ENCODE results near the gene GALNT2.

DNA sequence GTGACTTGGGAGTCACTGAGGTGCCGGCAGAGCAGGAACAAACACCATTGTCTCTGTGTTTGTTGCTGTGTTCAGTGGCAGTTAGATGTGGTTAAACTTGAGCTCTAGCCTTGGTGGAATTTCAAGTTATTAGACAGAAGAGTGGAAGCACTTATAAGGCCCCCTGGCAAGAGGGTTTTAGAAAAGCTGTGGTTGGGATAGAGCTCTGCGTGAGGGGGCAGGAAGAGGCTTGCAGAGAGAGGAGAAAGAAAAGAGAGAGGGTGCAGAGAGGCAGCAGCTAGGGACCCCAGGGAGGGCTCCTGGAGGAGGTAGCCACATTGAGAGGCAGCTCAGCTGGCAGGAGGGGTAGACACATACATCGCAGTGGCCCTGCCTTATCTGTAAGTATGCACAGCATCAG lies 128.2 kb downstream of the GALNT2 start:
- TF ChIP-seq, protein P1, sequence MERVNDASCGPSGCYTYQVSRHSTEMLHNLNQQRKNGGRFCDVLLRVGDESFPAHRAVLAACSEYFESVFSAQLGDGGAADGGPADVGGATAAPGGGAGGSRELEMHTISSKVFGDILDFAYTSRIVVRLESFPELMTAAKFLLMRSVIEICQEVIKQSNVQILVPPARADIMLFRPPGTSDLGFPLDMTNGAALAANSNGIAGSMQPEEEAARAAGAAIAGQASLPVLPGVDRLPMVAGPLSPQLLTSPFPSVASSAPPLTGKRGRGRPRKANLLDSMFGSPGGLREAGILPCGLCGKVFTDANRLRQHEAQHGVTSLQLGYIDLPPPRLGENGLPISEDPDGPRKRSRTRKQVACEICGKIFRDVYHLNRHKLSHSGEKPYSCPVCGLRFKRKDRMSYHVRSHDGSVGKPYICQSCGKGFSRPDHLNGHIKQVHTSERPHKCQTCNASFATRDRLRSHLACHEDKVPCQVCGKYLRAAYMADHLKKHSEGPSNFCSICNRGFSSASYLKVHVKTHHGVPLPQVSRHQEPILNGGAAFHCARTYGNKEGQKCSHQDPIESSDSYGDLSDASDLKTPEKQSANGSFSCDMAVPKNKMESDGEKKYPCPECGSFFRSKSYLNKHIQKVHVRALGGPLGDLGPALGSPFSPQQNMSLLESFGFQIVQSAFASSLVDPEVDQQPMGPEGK (CRISPR knock-in tag; IDR thresholded peaks at IDR 0.05; ENCODE audit: borderline replicate concordance), result no peak
- TF ChIP-seq TCF4 (CRISPR knock-in tag; IDR thresholded peaks at IDR 0.05; ENCODE audit: borderline replicate concordance), result no peak
- TF ChIP-seq ARNTL (CRISPR knock-in tag; IDR thresholded peaks at IDR 0.05; ENCODE audit: borderline replicate concordance, low read depth), result no peak
- TF ChIP-seq ZFP30 (CRISPR knock-in tag; IDR thresholded peaks at IDR 0.05), result no peak
- TF ChIP-seq ZFP3 (CRISPR knock-in tag; IDR thresholded peaks at IDR 0.05), result no peak
- TF ChIP-seq, protein P2, sequence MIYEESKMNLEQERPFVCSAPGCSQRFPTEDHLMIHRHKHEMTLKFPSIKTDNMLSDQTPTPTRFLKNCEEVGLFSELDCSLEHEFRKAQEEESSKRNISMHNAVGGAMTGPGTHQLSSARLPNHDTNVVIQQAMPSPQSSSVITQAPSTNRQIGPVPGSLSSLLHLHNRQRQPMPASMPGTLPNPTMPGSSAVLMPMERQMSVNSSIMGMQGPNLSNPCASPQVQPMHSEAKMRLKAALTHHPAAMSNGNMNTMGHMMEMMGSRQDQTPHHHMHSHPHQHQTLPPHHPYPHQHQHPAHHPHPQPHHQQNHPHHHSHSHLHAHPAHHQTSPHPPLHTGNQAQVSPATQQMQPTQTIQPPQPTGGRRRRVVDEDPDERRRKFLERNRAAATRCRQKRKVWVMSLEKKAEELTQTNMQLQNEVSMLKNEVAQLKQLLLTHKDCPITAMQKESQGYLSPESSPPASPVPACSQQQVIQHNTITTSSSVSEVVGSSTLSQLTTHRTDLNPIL (CRISPR knock-in tag; IDR thresholded peaks at IDR 0.05; ENCODE audit: low read depth), result no peak
